Mesendoderm (in vitro differentiated cells): Measurements from ENCODE around the gene ESRRA.

Experiments
- DNase-seq: peaks from one replicate; pipeline ENCODE4 v3.0.0; 2013
- H2AK5ac ChIP-seq: 2 replicates; pipeline ENCODE4 v1.6.1; 2013; ENCODE audit warnings: low read length, inconsistent platforms
- H2BK120ac ChIP-seq: 2 replicates; pipeline ENCODE4 v1.6.1; 2013; ENCODE audit warnings: low read depth, mild to moderate bottlenecking, low read length, moderate library complexity, mixed read lengths
- H2BK15ac ChIP-seq: replicated peaks from 2 replicates; pipeline ENCODE4 v1.6.1; 2013; ENCODE audit warnings: low read depth, mild to moderate bottlenecking, moderate library complexity
- H2BK5ac ChIP-seq: 2 replicates; pipeline ENCODE4 v1.6.1; 2013; ENCODE audit warnings: low read length, inconsistent platforms
- H3K18ac ChIP-seq: 2 replicates; pipeline ENCODE4 v1.6.1; 2013; ENCODE audit warnings: mild to moderate bottlenecking, low read length, mixed read lengths
- H3K23ac ChIP-seq: one replicate; pipeline ENCODE4 v1.6.1; 2013; ENCODE audit warnings: low read length
- H3K27ac ChIP-seq: 2 replicates; pipeline ENCODE4 v1.5.1; 2013; ENCODE audit warnings: low read depth, mild to moderate bottlenecking, inconsistent platforms, low read length, moderate library complexity
- H3K27me3 ChIP-seq: 2 replicates; pipeline ENCODE4 v1.6.1; 2013; ENCODE audit warnings: low read length, control low read depth, mild to moderate bottlenecking, inconsistent platforms; ENCODE audit not compliant: insufficient read depth, poor library complexity
- H3K36me3 ChIP-seq: 2 replicates; pipeline ENCODE4 v1.6.1; 2013; ENCODE audit warnings: low read length, inconsistent platforms; ENCODE audit not compliant: control insufficient read depth, insufficient read depth
- H3K4ac ChIP-seq: one replicate; pipeline ENCODE4 v1.6.1; 2013; ENCODE audit warnings: low read depth, mild to moderate bottlenecking, low read length, moderate library complexity
- H3K4me1 ChIP-seq: 2 replicates; pipeline ENCODE4 v1.6.1; 2013; ENCODE audit warnings: low read depth, low read length, inconsistent platforms; ENCODE audit not compliant: control insufficient read depth
- H3K4me2 ChIP-seq: 2 replicates; pipeline ENCODE4 v1.6.1; 2013; ENCODE audit warnings: low read length
- H3K4me3 ChIP-seq: 2 replicates; pipeline ENCODE4 v1.5.1; 2013; ENCODE audit warnings: mild to moderate bottlenecking, low read length
- H3K56ac ChIP-seq: one replicate; pipeline ENCODE4 v1.6.1; 2013; ENCODE audit warnings: low read length
- H3K79me1 ChIP-seq: 2 replicates; pipeline ENCODE4 v1.6.1; 2013; ENCODE audit warnings: low read length, inconsistent platforms
- H3K79me2 ChIP-seq: 2 replicates; pipeline ENCODE4 v1.6.1; 2013; ENCODE audit warnings: mild to moderate bottlenecking, low read length; ENCODE audit not compliant: control insufficient read depth, insufficient read depth
- H3K9ac ChIP-seq: 2 replicates; pipeline ENCODE4 v1.6.1; 2013; ENCODE audit warnings: low read length, inconsistent platforms
- H4K5ac ChIP-seq: one replicate; pipeline ENCODE4 v1.6.1; 2013; ENCODE audit warnings: low read length
- H4K8ac ChIP-seq: one replicate; pipeline ENCODE4 v1.6.1; 2013; ENCODE audit warnings: low read depth, mild to moderate bottlenecking, control low read depth, low read length, moderate library complexity
- WGBS: extraction: QIAGEN DNeasy Blood & Tissue Kit; methylation state at CpG from one replicate; pipeline ENCODE4 v1.1.7; 2013; ENCODE audit warnings: low lambda C conversion rate, missing lambda C conversion rate; ENCODE audit not compliant: insufficient coverage; ENCODE audit errors: extremely low coverage; 5-methylcytosine and 5-hydroxymethylcytosine counted together

Gene ESRRA

GRCh38 chr11:64299847-64300648 lies 5.3 kb upstream of the ESRRA start, which contains the start of gene CATSPERZ:
TSS of gene CATSPERZ (plus strand) at chr11:64300358. CDS start at chr11:64300411, 53 bp downstream.
- Histone ChIP-seq H3K27me3 (peaks cover 52% of the 10 kb centered on the region), H2BK5ac (no peak within 1 kb of the TSS)

GRCh38 chr11:64303109-64304031 lies 2.0 kb upstream of the ESRRA start:
- H2BK15ac ChIP-seq, result no peak overlapping the region
- H3K4ac ChIP-seq, result no peak overlapping the region
- H2BK5ac ChIP-seq, result no peak overlapping the region
- H3K79me1 ChIP-seq, result peaks cover 9% of the 10 kb centered on the region
- no peak overlapping the region for H3K4me2 ChIP-seq
- H3K36me3 ChIP-seq, result no peaks in the 10 kb centered on the region
- H4K8ac ChIP-seq, result no peak overlapping the region
- no peak overlapping the region for H3K18ac ChIP-seq
- H3K56ac ChIP-seq, result no peak overlapping the region
- no peak for DNase-seq
- no peak overlapping the region for H3K9ac ChIP-seq
- no peak overlapping the region for H2BK120ac ChIP-seq
- peaks cover 7% of the 10 kb centered on the region for H3K79me2 ChIP-seq
- H2AK5ac ChIP-seq, result no peak overlapping the region
- no peak overlapping the region for H3K4me3 ChIP-seq
- peaks cover 18% of the 10 kb centered on the region for H3K27me3 ChIP-seq
- peaks cover 4% of the 10 kb centered on the region for H3K4me1 ChIP-seq
- no CpG with 5 or more reads among the region's 13 CpGs for WGBS
- H4K5ac ChIP-seq, result no peak overlapping the region
- no peak overlapping the region for H3K27ac ChIP-seq
- no peak overlapping the region for H3K23ac ChIP-seq

More at GRCh38 chr11:64299847-64300648, 5.3 kb upstream of the ESRRA start, which contains the start of gene CATSPERZ:
- H3K56ac ChIP-seq, result peak within 1 kb of the TSS; percentile 74
- H3K4me2 ChIP-seq, result peak within 1 kb of the TSS; percentile 52
- no peak within 1 kb of the TSS for H2BK120ac ChIP-seq
- H3K4me3 ChIP-seq, result no peak within 1 kb of the TSS
- H4K8ac ChIP-seq, result no peak within 1 kb of the TSS
- no peak for DNase-seq
- peak within 1 kb of the TSS; percentile 17 for H3K9ac ChIP-seq
- WGBS, result no CpG with 5 or more reads among the region's 54 CpGs
- no peak within 1 kb of the TSS for H4K5ac ChIP-seq
- no peak within 1 kb of the TSS for H2AK5ac ChIP-seq
- H3K23ac ChIP-seq, result no peak within 1 kb of the TSS
- H2BK15ac ChIP-seq, result no peak within 1 kb of the TSS
- H3K27ac ChIP-seq, result no peak within 1 kb of the TSS
- H3K79me2 ChIP-seq, result no peaks in the 10 kb centered on the region
- H3K4me1 ChIP-seq, result no peaks in the 10 kb centered on the region
- H3K36me3 ChIP-seq, result no peaks in the 10 kb centered on the region
- H3K18ac ChIP-seq, result no peak within 1 kb of the TSS
- H3K79me1 ChIP-seq, result no peaks in the 10 kb centered on the region
- H3K4ac ChIP-seq, result no peak within 1 kb of the TSS

DNA sequence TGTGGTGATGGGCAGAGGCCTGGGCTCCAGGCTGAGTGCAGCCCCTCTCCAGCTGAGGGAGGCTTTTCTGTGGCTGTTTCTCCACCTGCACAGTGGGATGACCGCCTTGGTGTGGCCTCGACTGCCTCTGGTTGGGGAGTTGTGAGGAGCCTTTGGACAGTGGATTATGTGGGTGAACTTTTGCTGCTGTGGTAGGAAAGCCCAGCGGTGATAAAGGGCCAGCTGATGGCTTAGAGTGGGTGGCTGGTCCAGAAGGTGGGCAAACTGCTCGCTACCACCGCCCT lies 1.4 kb upstream of the ESRRA start:
- H2BK5ac ChIP-seq, result no peak overlapping the region
- peaks cover 7% of the 10 kb centered on the region for H3K79me2 ChIP-seq
- H3K4me1 ChIP-seq, result peaks cover 4% of the 10 kb centered on the region
- no peak overlapping the region for H3K23ac ChIP-seq
- no peak overlapping the region for H3K4ac ChIP-seq
- no peaks in the 10 kb centered on the region for H3K36me3 ChIP-seq
- no peak overlapping the region for H3K4me2 ChIP-seq
- H4K5ac ChIP-seq, result no peak overlapping the region
- no peak overlapping the region for H3K18ac ChIP-seq
- peaks cover 16% of the 10 kb centered on the region for H3K27me3 ChIP-seq
- H3K27ac ChIP-seq, result no peak overlapping the region
- no peak for DNase-seq
- peaks cover 9% of the 10 kb centered on the region for H3K79me1 ChIP-seq
- no peak overlapping the region for H4K8ac ChIP-seq
- no peak overlapping the region for H2BK120ac ChIP-seq
- H3K56ac ChIP-seq, result no peak overlapping the region
- H3K9ac ChIP-seq, result no peak overlapping the region
- no CpG with 5 or more reads among the region's 5 CpGs for WGBS
- no peak overlapping the region for H2BK15ac ChIP-seq
- H2AK5ac ChIP-seq, result no peak overlapping the region
- H3K4me3 ChIP-seq, result no peak overlapping the region

DNA sequence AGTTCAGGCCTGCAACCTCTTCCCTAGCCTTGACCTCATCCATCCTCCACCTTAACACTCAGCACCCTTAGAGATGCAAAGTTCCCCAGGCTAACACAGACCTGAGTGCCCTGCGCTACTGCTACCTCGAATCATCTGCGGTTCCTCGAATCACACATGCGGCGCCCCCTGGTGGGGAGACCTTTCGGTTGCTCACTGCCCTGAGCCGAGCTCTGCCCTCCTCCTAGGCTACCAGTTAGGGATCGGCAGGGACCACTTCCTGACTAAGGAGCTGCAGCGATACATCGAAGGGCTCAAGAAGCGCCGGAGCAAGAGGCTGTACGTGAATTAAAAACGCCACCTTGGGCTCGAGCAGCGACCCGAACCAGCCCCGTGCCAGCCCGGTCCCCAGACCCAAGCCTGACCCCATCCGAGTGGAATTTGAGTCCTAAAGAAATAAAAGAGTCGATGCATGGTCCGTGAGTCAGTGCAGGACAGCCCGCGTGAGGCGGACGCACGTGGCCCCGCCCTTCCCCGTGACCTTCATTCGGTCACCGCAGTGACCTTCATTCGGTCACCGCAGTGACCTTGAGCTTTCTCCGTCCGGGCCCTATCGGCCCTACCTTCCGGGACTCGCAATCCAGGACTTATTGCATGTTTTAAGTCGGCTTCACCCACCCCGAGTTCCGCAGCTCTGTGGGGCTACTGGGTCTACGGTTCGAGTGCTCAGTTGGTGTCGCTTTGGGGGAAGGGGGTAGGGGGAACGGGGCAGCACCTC lies 830 bp upstream of the ESRRA start:
- Histone ChIP-seq H2AK5ac (no peak overlapping the region), H3K79me1 (peaks cover 9% of the 10 kb centered on the region), H3K23ac (no peak overlapping the region), H3K56ac (peak overlapping the region; percentile 91), H3K36me3 (no peaks in the 10 kb centered on the region), H4K5ac (no peak overlapping the region), H3K18ac (peak overlapping the region; percentile 57), H3K4me2 (peak overlapping the region; percentile 63), H3K4ac (no peak overlapping the region), H4K8ac (no peak overlapping the region), H2BK5ac (peak overlapping the region; percentile 60), H3K27me3 (peaks cover 10% of the 10 kb centered on the region), H2BK15ac (no peak overlapping the region), H3K27ac (peak overlapping the region; percentile 80), H3K9ac (peak overlapping the region; percentile 75), H2BK120ac (no peak overlapping the region), H3K4me3 (peak overlapping the region; percentile 67), H3K4me1 (peaks cover 4% of the 10 kb centered on the region), H3K79me2 (peaks cover 7% of the 10 kb centered on the region)
- WGBS, result no CpG with 5 or more reads among the region's 46 CpGs
- peak; percentile 96 for DNase-seq

DNA sequence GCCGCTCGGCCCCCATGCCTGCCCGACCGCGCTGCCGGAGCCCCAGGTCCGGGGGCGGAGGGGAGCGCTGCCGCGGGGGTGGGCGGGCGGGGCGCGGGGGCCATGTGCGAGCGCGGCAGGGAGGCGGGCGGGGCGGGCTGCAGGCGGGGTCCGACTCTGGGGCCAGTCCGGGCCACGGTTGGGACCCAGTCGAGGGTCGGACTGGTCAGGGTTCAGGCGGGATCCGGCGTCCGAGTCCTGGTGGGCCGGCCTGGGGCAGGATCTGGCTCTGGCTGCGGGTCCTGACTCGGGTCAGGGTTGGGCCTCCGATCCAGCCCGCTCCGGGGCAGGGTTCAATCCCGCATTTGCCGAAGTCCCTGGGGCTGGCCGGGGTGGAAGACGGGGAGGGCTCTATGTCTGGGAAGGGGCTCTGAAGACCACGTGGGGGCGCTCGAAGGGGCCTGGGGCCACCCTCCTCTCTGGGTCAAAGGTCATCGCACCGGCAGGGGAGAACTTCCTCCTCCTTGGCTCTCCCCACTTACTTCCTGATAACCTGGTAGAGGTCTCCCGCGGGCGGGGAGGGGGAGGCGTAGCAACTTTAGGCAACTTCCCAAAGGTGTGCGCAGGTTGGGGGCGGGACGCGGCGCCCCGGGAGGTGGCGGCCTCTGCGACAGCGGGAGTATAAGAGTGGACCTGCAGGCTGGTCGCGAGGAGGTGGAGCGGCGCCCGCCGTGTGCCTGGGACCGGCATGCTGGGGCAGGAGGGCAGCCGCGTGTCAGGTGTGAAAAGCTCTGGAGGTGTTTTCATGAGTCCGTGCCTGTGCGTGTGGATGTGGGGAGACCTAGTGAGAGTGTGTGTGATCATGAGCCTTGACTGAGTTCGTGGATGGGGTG lies 603 bp downstream of the ESRRA start:
- H3K18ac ChIP-seq, result peak overlapping the region; percentile 86

More for the DNA sequence above, 603 bp downstream of the ESRRA start:
- peak; percentile 88 for DNase-seq
- H3K79me2 ChIP-seq, result peaks cover 7% of the 10 kb centered on the region
- no peak overlapping the region for H4K8ac ChIP-seq
- H3K27ac ChIP-seq, result peak overlapping the region; percentile 81
- H2BK5ac ChIP-seq, result peak overlapping the region; percentile 44
- H3K56ac ChIP-seq, result peak overlapping the region; percentile 89
- H2BK15ac ChIP-seq, result no peak overlapping the region
- peak overlapping the region; percentile 64 for H3K4me2 ChIP-seq
- H3K23ac ChIP-seq, result peak overlapping the region; percentile 90
- H3K4me1 ChIP-seq, result peaks cover 4% of the 10 kb centered on the region
- H3K4ac ChIP-seq, result peak overlapping the region; percentile 41
- no peak overlapping the region for H4K5ac ChIP-seq
- no CpG with 5 or more reads among the region's 71 CpGs for WGBS
- no peaks in the 10 kb centered on the region for H3K36me3 ChIP-seq
- no peaks in the 10 kb centered on the region for H3K27me3 ChIP-seq
- peak overlapping the region; percentile 95 for H2AK5ac ChIP-seq
- peak overlapping the region; percentile 86 for H3K9ac ChIP-seq
- peaks cover 9% of the 10 kb centered on the region for H3K79me1 ChIP-seq
- peak overlapping the region; percentile 79 for H3K4me3 ChIP-seq
- no peak overlapping the region for H2BK120ac ChIP-seq
